ENCODE data around the gene ACTR3C. TPM values are rescaled to one million over a fixed set of nuclear protein-coding genes. Genes with fewer than 3 reads are reported as not detected.

The ACTR3C gene
- total RNA-seq, 1 donor from 2014 or later: 9.8 TPM

DNA sequence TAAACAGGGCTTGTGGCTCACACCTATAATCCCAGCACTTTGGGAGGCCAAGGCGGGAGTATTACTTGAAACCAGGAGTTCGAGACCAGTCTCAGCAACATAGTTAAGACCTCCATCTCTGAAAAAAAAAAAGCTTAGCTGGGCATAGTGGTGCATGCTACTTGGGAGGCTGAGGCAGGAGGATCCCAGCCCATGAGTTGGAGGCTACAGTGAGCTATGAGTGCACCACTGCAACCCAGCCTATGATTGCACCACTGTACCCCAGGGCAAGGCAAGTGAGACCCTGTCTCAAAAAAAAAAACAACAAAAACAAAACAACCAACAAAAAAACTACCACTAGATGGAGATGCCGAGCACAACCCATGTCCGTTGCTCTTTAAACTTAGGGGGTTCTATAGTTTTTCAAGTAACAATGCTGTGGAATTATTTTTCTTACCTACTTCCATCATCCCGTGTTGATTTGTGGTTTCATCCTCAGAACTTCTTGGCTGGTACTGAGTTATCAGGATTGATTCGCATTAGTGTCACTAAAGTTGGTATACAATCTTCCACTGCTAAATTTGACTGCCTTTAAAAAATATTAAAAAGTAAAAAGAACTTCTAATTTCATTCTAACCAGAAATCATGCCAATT, 33.0 kb upstream of the ACTR3C start:
- no peak for DNase-seq (ENCODE audit: low spot score)
- H3K9me3 Mint-ChIP-seq: no peaks in the 10 kb centered on the region
- H3K4me1 Mint-ChIP-seq (ENCODE audit: low read depth): peaks cover 44% of the 10 kb centered on the region
- no peak overlapping the region for H3K27ac Mint-ChIP-seq
- no peak overlapping the region for H3K4me3 Mint-ChIP-seq
- H3K27me3 Mint-ChIP-seq (ENCODE audit: insufficient read depth): peaks cover 8% of the 10 kb centered on the region
- peaks cover 3% of the 10 kb centered on the region for H3K36me3 Mint-ChIP-seq (ENCODE audit: low read depth)
- intact Hi-C loops (cut with micrococcal nuclease): loop anchor here (1.0 kb wide), 5 partner anchors 23 to 401 kb away; partner anchors contain the start of gene ZNF775

DNA sequence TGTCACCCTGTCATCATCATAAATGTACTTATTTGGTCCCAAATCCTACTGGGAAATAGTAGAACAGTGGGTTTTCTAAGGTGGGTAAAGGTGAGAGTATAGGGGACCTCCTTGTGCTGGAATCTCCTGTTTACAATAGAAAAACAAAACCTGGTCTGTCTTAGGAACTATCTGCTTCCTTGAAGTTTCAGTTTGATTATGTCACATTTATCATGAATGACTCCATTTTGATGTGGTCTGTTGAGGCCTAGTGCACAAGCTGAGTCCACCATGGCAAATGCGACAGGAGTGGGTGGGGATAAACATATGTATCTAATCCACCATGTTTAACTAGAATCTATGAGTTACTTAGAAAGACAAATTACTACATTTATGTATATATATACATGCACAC, 32.3 kb upstream of the ACTR3C start:
- intact Hi-C loops (cut with micrococcal nuclease): loop anchor here (1.0 kb wide), 5 partner anchors 24 to 402 kb away; partner anchors contain the start of gene ZNF775
- Mint-ChIP-seq H3K36me3 (ENCODE audit: low read depth) (peaks cover 3% of the 10 kb centered on the region), H3K27ac (no peak overlapping the region), H3K27me3 (ENCODE audit: insufficient read depth) (peaks cover 13% of the 10 kb centered on the region), H3K4me1 (ENCODE audit: low read depth) (peaks cover 44% of the 10 kb centered on the region), H3K4me3 (no peak overlapping the region), H3K9me3 (no peaks in the 10 kb centered on the region)
- no peak for DNase-seq (ENCODE audit: low spot score)

DNA sequence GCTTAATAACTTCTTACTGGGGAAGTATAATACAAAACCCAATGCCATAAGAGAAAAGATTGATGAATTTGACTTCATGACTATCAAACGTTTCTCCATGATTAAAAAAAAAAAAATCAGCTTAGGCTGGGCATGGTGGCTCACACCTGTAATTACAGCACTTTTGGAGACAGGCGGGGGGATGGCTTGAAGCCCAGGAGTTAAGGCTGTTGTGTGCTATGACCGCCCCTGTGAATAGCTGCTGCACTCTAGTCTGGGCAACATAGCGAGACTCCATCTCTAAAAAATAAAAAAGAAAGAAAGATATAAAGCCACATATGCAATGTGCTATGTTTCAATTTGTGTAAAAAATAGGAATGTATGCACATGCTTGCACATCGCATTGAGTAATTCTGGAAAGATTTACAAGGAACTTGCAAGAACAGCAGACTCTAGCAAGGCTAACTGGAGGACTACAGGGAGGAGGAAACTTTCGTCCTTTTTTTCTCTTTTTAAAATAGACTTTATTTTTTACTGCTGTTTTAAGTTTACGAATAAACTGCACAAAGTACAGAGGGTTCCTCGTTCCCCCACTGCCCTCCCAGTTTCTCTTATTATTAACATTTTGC, 28.3 kb upstream of the ACTR3C start:
- H3K9me3 Mint-ChIP-seq: no peaks in the 10 kb centered on the region
- no peak overlapping the region for H3K4me3 Mint-ChIP-seq
- peaks cover 15% of the 10 kb centered on the region for H3K27me3 Mint-ChIP-seq (ENCODE audit: insufficient read depth)
- H3K4me1 Mint-ChIP-seq (ENCODE audit: low read depth): peaks cover 12% of the 10 kb centered on the region
- no peaks in the 10 kb centered on the region for H3K36me3 Mint-ChIP-seq (ENCODE audit: low read depth)
- no peak overlapping the region for H3K27ac Mint-ChIP-seq
- no peak for DNase-seq (ENCODE audit: low spot score)
- intact Hi-C loops (cut with micrococcal nuclease): no loop called here

DNA sequence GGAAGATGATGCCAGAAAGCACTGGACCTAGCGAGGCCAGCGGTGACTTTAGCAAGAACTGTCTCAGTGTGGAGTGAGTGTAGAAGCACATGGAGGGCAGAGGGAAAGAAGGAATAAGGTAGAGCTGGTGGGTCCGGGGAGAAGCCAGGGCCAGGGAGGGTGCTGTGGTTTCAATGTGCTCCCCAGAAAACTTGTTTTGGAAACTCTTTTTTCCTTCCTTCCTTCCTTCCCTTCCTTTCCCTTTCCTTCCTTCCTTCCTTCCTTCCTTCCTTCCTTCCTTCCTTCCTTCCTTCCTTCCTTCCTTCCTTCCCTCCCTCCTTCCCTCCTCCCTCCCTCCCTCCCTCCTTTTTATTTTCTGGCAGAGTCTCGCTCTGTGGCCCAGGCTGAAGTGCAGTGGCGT, 23.6 kb upstream of the ACTR3C start:
- DNase-seq (ENCODE audit: low spot score): no peak
- Mint-ChIP-seq H3K27ac (no peak overlapping the region), H3K27me3 (ENCODE audit: insufficient read depth) (peaks cover 38% of the 10 kb centered on the region), H3K36me3 (ENCODE audit: low read depth) (no peaks in the 10 kb centered on the region), H3K4me1 (ENCODE audit: low read depth) (no peaks in the 10 kb centered on the region), H3K9me3 (peaks cover 2% of the 10 kb centered on the region), H3K4me3 (no peak overlapping the region)
- intact Hi-C loops (cut with micrococcal nuclease): no loop called here

DNA sequence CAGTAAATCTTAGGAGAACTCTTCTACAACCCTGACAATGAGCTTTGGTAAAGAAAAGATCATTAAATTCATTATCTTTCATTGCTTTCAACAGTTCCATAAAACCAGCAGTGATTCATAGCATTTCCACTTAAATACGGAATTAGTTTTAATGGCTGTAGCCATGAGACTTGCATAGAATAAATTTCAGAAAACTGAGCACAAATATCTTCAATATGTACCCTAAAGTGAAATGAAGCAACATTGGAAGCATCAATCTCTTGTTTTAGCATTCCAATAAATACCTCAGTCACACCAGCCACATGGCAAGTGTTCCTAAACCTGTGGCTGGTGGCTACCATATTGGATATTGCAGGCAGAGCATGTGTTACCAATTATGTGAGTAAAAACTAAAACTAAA, 21.7 kb upstream of the ACTR3C start:
- intact Hi-C loops (cut with micrococcal nuclease): no loop called here
- no peak for DNase-seq (ENCODE audit: low spot score)
- no peaks in the 10 kb centered on the region for H3K36me3 Mint-ChIP-seq (ENCODE audit: low read depth)
- no peaks in the 10 kb centered on the region for H3K4me1 Mint-ChIP-seq (ENCODE audit: low read depth)
- peaks cover 38% of the 10 kb centered on the region for H3K27me3 Mint-ChIP-seq (ENCODE audit: insufficient read depth)
- H3K27ac Mint-ChIP-seq: no peak overlapping the region
- H3K9me3 Mint-ChIP-seq: peaks cover 2% of the 10 kb centered on the region
- H3K4me3 Mint-ChIP-seq: no peak overlapping the region

DNA sequence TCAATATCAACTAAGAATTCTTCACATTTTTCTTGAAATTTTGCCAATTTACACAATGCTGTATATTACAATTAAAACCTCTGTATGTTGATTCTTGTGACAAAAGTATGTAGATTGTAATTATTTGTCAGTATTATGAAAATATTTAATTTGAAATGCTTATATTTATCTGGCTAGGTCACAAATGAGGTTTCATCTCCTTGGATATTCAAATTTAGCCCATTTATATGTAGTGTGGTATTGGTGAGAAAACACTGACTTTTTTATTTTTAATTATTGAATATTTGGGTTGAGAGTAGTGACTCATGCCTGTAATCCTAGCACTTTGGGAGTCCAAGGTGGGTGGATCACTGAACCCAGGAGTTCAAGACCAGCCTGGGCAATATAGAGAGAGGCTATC, 21.0 kb upstream of the ACTR3C start:
- Mint-ChIP-seq H3K4me3 (no peak overlapping the region), H3K9me3 (peaks cover 2% of the 10 kb centered on the region), H3K27me3 (ENCODE audit: insufficient read depth) (peaks cover 40% of the 10 kb centered on the region), H3K27ac (no peak overlapping the region), H3K4me1 (ENCODE audit: low read depth) (no peaks in the 10 kb centered on the region), H3K36me3 (ENCODE audit: low read depth) (no peaks in the 10 kb centered on the region)
- no peak for DNase-seq (ENCODE audit: low spot score)
- intact Hi-C loops (cut with micrococcal nuclease): no loop called here

DNA sequence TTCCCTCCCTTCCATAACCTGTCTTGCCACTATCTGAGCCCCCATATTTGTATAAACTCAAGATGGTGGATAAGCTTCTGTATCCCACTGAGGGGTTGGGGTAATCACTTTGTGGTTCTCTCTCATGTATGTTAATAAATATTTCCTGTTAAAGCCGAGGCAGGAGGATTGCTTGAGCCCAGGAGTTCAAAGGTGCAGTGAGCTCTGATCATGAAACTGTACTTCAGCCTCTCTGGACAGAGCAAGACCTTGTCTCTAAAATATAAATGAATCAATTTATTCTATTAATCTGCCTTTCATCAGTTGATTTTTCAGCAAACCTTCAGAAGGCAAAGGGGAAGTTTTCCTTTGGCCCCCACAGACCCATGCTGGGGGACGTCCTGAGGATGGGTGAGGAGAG, 19.9 kb upstream of the ACTR3C start:
- intact Hi-C loops (cut with micrococcal nuclease): no loop called here
- Mint-ChIP-seq H3K4me1 (ENCODE audit: low read depth) (no peaks in the 10 kb centered on the region), H3K4me3 (no peak overlapping the region), H3K27ac (no peak overlapping the region), H3K27me3 (ENCODE audit: insufficient read depth) (peaks cover 40% of the 10 kb centered on the region), H3K36me3 (ENCODE audit: low read depth) (no peaks in the 10 kb centered on the region), H3K9me3 (peaks cover 2% of the 10 kb centered on the region)
- DNase-seq (ENCODE audit: low spot score): no peak

DNA sequence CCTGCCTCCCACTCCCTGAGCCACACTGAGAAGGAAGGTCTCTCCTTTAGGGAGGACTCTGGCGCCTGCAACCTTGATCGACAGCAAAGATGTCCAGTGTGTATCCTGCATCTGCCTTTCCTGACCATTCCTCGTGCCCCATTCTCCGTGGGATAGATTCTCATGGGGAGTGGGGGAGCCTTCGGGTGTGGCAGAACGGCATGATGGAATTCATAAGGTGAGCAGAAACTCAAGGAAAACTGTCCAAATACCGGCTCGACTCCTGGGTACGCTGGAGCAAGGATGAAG, 18.7 kb upstream of the ACTR3C start:
- H3K4me1 Mint-ChIP-seq (ENCODE audit: low read depth): no peaks in the 10 kb centered on the region
- H3K9me3 Mint-ChIP-seq: peaks cover 2% of the 10 kb centered on the region
- peaks cover 38% of the 10 kb centered on the region for H3K27me3 Mint-ChIP-seq (ENCODE audit: insufficient read depth)
- H3K36me3 Mint-ChIP-seq (ENCODE audit: low read depth): peaks cover 3% of the 10 kb centered on the region
- H3K27ac Mint-ChIP-seq: no peak overlapping the region
- intact Hi-C loops (cut with micrococcal nuclease): no loop called here
- H3K4me3 Mint-ChIP-seq: no peak overlapping the region
- DNase-seq (ENCODE audit: low spot score): no peak

DNA sequence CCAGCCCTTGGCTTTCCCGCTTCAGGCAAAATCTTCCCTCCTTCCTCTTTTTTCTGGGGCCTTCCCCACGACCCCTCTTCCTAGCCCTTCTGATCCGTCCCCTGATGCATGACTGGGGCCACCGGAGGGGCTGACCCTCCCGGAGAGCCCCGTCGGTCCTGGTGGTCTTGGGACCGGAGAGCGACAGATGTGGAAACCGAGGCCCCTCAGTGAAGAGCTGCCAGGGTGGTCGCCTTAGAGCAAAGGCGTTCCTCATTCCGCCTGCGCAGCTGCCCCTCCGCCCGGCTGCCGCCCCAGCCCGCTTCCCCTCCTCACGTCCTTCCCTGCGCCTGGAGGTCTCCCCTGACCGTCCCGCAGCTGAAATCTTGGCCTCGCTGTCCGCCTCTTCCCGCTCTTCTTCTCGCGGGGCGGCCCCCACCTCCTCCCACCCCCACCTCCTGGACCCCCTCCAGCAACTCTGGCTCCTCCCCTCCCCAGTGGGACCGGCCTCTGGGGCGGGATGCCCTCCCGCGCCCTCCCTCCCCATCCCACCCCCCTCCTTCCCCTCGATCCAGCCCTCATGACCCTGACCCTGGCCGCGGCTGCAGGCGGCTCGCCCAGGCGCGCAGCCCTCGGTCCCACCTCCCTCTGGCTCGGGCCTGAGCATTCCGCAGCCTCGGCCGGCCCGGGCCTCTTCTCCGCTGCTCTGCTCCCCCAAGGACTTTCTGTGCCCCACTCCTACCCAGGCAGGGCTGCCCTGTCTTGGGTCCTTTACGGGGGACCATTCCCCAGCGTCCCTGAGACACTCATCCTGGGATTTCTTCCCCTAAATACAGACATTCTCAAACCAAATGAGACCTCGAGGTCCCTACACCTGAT, 18.1 kb upstream of the ACTR3C start, which contains the start of gene RARRES2:
TSS of gene RARRES2 (minus strand) at position 367 of the 858 bp plus-strand sequence. CDS start 1,020 bp downstream, outside the sequence.
- no peak for DNase-seq (ENCODE audit: low spot score)
- intact Hi-C loops (cut with micrococcal nuclease): no loop called here
- Mint-ChIP-seq H3K4me3 (no peak within 1 kb of the TSS), H3K36me3 (ENCODE audit: low read depth) (peaks cover 3% of the 10 kb centered on the region), H3K9me3 (peaks cover 2% of the 10 kb centered on the region), H3K27me3 (ENCODE audit: insufficient read depth) (peaks cover 37% of the 10 kb centered on the region), H3K4me1 (ENCODE audit: low read depth) (no peaks in the 10 kb centered on the region), H3K27ac (no peak within 1 kb of the TSS)

DNA sequence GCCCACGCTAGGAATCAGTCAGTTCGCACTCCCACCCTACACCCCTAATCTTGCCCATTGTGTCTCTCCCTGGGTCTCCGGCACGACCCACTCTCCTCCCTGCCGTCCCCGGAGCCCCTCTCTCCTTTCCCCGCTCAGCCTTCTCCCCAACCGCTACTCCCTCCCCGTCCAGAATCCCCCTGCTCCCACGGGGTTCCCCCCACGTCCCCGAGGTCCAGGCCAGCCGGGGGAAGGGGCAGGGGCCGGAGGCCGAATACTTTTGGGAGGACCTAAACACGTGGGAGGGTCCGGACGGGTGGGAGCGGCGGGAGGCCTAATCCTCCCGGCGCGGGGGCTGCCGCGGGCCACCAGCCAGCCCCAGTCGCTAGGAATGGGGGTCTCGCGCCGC, 17.5 kb upstream of the ACTR3C start:
- no peak overlapping the region for H3K27ac Mint-ChIP-seq
- no peak overlapping the region for H3K4me3 Mint-ChIP-seq
- DNase-seq (ENCODE audit: low spot score): no peak
- peaks cover 34% of the 10 kb centered on the region for H3K27me3 Mint-ChIP-seq (ENCODE audit: insufficient read depth)
- H3K4me1 Mint-ChIP-seq (ENCODE audit: low read depth): no peaks in the 10 kb centered on the region
- intact Hi-C loops (cut with micrococcal nuclease): no loop called here
- H3K9me3 Mint-ChIP-seq: peaks cover 2% of the 10 kb centered on the region
- H3K36me3 Mint-ChIP-seq (ENCODE audit: low read depth): peaks cover 4% of the 10 kb centered on the region

DNA sequence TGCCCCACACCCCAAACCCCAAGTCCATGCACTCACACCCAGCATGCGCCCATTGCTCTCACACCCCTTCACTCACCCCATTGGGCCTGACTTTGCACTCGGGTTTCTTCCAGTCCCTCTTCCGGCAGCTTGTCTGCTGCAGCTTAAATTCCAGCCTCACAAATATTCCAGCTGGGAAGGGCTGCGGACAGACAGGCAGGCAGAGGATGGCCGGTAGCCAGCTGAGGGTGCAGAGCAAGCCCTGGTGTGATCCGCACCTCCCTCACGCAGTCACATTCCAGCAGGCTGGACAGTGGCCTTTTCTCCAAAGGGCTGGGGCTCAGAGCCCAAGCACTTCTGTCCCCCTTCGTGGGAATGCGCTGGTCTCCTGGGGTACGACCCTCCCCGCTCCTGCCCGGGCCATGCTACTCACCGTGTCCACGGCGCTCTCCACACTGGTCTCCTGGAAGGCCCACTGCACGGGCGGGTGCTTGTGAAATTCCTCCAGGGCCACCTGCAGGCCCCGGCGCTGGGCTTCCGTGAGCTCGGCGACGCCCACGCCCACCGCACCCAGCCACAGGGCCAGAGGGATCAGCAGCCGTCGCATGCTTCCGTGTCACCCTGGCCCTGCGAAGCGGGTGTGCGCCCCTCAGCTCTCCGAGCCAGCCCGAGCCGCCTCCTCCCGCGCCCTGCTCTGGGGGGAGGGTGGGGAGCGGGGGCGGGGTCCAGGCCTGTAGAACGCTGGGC, 16.8 kb upstream of the ACTR3C start:
- no peak for DNase-seq (ENCODE audit: low spot score)
- intact Hi-C loops (cut with micrococcal nuclease): no loop called here
- peaks cover 34% of the 10 kb centered on the region for H3K27me3 Mint-ChIP-seq (ENCODE audit: insufficient read depth)
- H3K9me3 Mint-ChIP-seq: peaks cover 2% of the 10 kb centered on the region
- H3K36me3 Mint-ChIP-seq (ENCODE audit: low read depth): peaks cover 4% of the 10 kb centered on the region
- no peak overlapping the region for H3K27ac Mint-ChIP-seq
- no peak overlapping the region for H3K4me3 Mint-ChIP-seq
- H3K4me1 Mint-ChIP-seq (ENCODE audit: low read depth): no peaks in the 10 kb centered on the region

DNA sequence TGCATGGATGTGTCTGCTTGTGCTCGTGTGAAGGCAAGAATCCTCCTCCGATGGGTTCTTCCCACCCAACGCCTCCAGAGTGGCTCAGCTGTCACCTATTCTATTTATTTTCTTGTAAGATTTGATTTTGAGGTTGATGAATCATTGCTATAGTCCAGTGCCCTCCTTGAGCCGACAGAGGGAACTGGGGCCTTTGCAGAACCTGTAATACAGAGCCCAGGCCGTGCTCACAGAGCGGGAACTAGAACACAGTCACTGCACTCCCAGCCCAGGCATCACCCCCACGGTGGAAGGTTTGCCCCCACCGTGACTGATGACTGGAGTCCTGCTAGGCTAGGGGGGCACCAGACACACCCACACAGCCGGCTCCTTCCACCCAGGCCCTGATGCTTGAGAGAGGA, 16.1 kb upstream of the ACTR3C start:
- Mint-ChIP-seq H3K27ac (no peak overlapping the region), H3K36me3 (ENCODE audit: low read depth) (peaks cover 4% of the 10 kb centered on the region), H3K27me3 (ENCODE audit: insufficient read depth) (peaks cover 32% of the 10 kb centered on the region), H3K4me3 (no peak overlapping the region), H3K9me3 (peaks cover 2% of the 10 kb centered on the region), H3K4me1 (ENCODE audit: low read depth) (no peaks in the 10 kb centered on the region)
- intact Hi-C loops (cut with micrococcal nuclease): no loop called here
- DNase-seq (ENCODE audit: low spot score): no peak
